Stimulated activated CD4-positive, alpha-beta T cell treated with anti-CD3 and anti-CD28 coated beads, Interleukin-15, amount 100 ng/mL, for 1 hour (primary cell): Measurements from ENCODE around the gene MTIF3.

Source experiments
- DNase-seq, 2 donors: peaks; one replicate each; pipeline ENCODE4 v3.0.0-alpha.2; 2020; ENCODE audit warnings: low read depth in 1 of 2, low spot score in 1 of 2

The MTIF3 gene, protein sequence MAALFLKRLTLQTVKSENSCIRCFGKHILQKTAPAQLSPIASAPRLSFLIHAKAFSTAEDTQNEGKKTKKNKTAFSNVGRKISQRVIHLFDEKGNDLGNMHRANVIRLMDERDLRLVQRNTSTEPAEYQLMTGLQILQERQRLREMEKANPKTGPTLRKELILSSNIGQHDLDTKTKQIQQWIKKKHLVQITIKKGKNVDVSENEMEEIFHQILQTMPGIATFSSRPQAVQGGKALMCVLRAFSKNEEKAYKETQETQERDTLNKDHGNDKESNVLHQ

DNA sequence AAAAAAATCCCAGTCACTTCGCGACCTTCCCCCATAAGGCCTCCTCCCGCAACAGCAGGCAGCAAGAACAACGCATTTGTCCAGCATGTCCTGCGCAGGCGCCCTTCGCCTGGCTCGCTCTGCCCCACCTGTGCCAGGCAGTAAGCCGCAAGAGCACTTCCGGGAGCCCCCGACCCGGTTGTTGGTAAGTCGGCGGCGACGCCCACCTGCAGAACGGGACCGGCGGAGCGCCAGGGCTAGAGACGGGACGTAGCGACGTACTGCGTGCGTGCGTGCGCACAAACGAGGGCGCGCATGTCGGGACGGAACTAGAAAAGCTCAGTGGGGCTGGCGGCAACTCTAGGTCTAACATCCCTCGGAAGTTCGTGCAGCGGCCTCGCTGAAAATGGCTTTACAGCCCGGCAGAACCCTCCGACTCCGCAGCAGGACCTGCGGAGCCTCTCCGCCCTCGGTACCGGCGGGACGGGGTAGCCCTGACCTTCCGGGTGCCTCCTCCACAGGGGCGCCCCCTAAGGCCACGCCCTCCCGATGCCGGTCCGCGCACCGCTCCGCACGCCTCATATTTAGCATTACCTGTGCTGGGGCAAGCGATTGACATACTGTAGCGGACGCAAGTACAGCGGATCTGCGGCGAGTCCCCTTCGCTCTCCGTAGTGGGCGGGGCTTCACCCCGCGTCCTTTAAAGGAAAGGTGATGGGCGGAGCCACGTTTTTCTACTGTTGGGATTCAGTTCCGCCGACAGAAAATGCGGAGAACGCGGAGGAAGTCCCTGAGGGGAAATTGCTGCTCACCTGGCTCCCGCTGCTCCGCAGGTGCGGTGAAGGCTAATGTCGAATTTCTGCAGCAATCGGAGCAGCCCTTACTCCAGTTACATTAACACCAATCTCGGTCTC is at the start of gene MTIF3:
TSS of gene MTIF3 (minus strand) at position 629 of the 893 bp plus-strand sequence. CDS start 10,116 bp downstream, outside the sequence.
- peak; percentile 91 for DNase-seq

DNA sequence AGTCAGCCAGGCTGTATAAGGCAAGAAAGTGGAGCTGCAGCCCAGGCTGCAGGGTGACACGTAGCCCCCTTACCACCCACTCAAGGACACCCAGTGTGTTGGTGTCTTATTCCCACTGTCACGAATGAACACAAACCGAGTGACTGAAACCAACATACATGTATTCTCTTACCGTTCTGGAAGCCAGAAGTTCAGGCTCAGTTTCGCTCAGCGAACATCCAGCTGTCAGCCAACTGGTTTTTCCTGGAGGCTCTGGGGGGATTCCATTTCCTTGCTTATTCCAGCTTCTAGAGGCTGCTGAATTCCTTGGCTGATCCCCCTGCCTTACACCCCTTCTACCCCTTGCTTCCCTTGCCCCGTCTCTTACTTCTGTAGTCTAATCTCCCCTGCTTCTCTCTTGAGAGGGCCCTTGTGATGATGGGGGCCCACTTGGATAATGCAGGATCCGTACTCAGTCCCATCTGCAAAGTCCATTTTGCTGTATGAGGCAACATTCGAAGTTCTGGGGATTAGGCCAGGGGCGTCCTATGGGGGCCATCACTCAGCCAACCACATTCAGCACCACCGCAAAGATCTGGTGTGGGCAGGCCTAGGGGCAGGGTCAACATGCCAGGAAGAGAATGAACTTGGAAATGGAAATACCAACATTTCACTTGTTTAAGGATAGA is 47.3 kb upstream of the MTIF3 start:
- no peak for DNase-seq

DNA sequence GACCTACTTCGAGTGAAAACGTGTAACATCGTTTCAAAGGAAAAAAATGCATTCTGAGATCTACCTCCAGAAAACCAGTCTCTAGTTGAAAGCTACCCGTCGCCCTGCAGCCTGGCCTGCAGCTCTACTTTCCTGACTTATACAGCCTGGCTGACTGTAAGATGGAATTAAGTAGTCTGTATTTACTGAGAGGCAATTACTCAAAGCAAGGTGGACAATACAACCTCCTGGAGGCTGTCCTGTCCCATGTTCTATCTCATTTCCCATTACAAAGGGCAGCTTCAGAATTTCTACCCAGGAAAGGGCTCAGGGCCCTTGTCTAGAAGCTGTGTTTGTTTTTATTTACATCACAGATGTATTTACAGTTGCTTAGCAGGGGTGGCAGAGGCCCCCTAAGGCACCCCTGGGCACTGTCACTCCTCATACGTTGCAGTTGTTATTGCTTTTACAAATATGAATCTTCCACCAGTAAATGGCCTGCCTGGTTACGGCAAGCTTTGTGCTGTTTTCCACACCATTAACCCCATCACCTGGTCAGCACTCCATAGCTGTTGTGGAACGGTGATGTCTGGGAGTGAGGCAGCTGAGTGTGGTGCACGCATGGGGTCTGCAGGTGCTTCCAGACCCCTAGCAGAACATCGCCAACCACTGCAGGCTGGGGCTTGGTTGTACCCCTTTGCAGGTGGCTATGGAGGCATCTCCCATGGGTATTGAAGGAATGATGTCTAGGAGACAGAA is 46.3 kb upstream of the MTIF3 start:
- DNase-seq = no peak

DNA sequence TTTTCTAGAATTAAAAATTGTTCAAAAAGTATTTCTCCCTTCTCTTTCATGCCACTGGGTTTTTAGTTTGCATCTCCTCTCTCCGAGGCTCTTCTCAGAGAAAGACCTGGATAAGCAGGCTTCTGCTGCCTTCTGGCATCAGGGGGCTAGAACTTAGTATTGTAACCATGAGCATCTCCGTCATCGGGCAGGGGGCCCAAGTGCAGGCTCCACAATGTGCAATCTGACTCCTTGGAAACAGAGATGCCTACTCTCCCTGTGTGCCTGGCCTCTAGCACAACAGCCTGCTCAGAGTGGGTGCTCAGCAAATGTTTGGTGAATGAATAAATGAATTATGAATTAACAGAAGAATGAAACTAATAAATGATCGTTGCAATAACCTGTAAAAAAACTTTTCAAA is 45.6 kb upstream of the MTIF3 start:
- DNase-seq = no peak

DNA sequence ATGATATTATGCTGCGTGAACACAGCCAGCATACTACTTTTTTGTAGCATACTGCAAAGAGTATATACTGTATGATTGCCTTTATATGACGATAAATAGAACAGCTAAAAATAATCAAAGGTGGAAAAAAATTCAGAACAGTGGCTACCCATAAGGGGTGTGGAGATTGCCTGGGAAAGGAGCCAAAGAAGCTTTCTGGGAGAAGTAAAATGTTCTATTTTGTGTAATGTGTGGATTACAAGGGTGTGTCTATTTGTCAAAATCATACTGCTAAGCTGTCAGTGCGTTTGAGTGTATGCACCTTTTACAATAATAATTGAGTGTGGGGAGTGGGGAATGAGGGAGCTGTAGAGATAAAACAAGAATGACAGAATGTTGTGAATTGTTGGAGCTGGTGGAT is 45.2 kb upstream of the MTIF3 start:
- DNase-seq = no peak

DNA sequence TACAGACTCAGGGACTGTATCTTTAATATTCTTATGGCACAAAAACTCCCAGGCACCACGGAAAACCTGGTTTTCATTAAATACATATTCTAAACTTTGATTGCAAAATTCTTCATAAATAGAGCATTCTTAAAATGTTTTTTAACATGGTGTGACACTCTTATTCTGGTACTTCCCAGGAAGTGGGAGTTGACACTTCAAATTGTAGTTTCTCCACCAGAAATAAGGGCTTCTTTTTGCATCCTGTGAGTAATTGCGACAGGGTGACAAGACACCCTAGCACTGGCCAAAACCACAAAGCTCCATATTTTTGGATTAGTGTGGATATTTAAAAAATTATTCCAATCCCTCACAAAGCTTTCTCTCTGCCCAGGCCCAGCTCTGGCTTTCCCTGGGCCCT is 43.6 kb upstream of the MTIF3 start:
- DNase-seq = no peak

DNA sequence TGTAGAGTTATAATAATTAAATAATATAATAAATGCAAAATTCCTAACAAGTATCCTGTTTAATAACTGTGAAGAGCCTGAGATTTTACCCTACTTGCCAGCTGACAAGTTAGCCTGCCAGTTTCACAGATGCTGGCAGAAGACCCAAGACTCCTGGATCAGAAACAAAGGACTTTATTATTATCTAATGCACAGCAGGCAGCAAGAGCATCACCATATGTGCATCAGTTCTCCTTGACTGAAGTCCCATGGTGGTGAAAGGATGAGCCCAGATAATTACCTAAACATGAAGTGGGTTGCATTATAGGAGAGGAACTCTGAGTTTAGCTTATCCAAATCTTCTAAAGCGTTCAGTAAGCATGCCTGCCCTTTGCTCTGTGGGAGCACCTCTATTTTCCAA is 39.1 kb upstream of the MTIF3 start:
- no peak for DNase-seq

DNA sequence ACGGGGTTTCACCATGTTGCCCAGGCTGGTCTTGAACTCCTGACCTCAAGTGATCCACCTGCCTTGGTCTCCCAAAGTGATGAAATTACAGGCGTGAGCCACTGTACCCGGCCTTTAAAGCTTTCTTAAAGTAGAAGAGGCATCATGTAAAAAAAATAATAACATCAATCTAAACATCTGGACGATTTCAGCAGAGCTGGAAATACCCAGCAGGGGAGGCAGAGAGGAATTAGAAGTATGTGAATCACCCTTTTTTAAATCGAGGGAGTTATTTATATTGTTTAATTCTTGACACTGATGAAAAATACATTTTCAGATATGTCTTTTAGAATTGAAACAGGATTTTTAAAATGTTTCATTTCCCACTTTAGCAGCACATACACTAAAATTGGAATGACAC is 37.4 kb upstream of the MTIF3 start:
- DNase-seq = no peak

DNA sequence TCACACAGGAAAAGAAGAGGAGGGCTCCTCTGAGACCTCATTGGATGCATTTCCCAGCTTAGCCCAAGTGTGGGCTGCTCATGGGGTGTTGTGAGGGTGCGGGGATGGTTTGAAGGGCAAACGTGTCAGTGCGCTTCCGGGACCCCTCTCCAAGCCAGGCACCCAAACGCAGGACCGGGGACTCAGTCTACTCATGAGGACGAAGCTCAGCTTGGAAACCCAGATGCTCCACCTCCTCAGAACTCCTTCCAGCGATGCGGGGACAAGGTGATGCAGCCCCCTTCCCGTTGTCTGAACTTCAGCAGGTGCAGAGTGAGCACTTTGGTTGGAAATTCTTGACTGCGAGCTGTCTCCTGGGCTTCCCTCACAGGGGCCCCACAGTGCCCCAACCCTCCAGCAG is 33.1 kb upstream of the MTIF3 start:
- no peak for DNase-seq

DNA sequence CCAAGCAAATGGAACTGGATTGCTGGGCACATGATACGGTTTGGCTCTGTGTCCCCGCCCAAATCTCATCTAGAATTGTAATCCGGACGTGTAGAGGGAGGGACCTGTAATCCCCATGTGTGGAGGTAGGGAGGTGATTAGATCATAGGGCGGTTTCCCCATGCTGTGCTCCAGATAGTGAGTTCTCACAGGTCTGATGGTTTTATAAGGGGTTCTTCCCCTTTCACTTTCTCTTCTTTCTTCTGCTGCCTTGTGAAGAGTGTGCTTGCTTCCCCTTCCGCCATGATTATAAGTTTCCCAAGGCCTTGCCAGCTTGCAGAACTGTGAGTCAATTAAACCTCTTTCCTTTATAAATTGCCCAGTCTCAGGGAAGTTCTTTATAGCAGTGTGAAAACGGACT is 32.6 kb upstream of the MTIF3 start:
- DNase-seq = no peak

DNA sequence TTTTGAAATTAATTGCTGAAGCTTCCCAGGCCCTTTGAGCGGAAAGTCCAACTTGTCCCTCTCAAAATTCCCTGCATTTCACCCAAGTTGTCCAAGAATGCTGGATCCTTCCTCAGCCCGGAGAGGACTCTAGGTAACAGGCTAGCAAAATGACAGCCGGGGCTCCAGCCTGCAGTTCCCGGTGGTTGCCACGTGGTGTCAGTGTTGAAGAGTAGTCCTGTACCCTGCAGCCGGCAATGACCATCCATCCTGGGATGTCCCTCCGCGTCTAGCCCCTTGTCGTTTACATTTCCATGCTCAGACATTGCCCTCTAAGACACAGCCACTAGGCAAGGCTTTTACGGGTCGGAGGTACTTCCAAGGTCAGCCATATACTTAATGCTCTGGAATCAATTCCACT is 31.4 kb upstream of the MTIF3 start:
- DNase-seq = no peak

DNA sequence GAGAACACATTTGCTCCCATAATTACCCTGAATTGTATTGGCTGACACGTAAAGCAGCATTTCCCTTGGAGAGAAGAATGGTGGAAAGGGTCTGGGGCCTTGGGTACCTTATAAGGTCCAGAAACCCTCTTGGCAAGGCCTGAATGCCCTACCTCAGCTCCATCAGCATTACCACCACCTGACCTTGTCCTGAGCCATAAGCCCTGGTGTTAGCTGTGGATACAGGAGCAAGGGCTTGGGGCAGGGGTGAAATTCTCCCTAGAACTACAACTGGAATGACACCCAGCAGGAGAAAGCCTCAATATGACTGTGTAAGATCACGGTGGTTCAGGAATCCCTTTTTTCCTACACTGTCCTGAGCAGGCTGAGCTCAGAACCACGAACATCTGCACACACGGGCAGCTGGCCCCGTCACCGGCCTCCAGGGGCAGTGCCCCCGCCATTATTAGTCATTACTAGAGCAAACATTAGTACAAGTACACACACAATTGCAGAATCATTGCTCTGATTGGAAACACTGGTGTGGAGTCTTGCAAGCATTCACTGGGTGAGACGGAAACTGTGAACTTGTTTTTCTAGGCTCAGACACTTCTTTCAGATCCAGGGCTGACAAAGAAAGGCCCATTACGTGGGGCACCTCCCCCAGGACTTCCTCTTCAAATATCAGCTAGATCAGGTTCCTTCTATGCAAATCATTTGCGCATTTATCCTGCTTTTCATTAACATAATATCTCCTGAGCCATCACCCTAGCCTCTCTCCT is 26.8 kb upstream of the MTIF3 start:
- DNase-seq = no peak

DNA sequence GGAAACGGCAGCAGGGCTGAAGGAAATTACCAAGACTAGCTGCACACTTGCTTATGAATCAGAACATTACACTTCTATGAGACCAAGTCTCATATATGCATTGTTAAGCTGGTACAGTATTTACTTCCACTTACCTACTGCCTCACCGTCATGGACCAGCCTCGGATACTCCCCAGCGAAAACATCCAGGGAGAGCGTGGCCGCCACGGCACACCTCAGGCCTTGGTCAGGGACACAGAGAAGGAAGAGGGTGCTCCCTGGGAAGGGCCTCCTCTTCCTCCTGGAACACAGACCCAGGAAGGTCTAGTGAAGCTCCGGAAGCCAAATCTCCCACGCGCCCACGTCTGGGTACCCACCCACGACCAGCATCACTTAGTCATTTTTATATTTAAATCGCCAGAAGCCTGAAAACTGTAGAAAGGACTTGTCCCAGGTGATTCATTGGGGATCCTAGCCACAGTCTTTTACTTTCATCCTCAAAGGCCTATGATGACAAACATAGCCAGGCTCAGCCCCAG is 24.4 kb upstream of the MTIF3 start:
- DNase-seq = no peak

DNA sequence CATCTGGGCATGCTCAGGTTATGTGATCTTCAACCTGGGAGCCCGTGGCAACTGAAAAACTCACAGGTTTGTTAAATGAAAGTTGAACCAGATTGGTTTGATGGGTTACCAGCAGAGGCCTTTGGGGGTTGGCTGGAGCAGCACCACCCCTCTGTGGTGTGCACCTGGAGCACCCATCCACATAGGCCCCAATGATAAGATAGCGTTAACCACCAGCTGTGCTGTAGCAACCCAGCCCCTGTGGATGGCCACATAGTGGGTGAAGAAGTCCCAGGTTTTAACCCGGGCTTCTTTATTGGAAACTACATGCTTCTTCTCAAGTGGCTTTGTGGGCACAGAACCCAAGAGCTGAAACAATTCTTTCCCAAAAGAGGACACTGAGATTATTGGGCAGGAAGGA is 22.6 kb upstream of the MTIF3 start:
- DNase-seq = no peak

DNA sequence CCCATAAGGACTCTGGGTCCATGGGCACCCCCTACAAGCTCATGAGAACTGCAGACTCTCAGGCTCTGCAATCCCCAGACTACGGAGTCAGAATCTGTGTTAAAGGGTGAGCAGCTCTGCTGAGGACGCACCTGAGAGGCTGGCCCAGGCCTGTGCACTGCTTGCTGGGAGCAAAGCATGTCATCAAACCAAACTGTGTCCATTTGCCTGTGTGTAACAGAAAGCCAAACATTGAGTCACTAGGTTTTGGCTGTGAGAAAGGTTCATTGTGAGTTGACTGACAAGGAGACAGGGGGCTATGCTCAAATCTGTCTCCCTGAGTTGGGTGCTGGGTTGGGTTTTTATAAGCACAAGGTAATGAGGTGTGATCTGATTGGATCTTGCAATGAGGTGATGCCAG is 22.1 kb upstream of the MTIF3 start:
- no peak for DNase-seq

DNA sequence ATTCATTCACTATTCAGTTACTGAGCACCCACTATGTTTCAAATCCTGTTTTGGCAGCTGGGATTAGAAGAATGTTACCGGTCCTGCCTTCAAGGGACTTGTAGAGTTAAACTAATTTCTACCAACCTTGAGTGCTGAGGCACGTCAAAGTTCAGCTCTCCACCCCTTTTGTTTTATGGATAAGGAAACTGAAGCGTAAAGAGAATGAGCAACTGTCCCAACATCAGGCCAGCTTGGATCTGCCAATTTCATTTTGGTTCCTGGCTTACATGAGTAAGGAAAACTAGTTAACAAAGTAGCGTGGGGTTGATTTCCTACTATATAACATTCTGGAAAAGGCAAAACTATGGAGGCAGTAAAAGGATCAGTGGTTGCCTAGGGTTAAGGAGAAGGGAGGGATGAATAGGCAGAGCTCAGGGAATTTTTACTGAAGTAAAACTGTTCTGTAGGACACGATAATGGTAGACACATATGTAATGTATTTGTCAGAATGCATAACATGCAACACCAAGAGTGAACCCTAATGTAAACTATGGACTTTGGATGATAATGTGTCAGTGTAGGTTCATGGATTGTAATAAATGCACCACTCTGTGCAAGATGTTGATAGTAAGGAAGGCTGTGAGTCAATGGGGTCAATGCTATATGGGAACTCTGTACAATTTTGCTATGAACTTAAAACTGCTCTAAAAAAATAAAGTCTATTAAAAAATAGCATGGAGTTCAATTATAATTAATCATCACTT is 19.9 kb upstream of the MTIF3 start:
- DNase-seq = no peak

DNA sequence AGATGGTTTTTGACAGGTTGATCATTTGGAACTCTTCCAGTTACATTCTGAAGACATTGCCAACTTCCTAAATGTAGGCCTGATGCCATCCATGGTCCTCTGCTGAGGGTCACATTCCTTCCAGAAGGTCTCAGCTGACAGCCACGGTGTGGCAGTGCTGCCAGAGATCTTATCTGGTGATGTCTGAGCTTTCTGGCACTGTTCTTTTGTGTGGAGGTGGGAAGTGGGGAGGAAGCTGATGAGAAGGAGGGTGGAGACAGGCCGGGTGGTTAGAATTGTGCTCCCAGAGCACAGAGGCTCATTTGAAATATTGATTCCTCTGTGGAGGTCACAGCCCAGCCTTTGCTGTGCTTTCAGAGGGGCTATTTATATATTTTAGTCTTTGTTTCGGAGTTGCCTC is 16.1 kb upstream of the MTIF3 start:
- no peak for DNase-seq

DNA sequence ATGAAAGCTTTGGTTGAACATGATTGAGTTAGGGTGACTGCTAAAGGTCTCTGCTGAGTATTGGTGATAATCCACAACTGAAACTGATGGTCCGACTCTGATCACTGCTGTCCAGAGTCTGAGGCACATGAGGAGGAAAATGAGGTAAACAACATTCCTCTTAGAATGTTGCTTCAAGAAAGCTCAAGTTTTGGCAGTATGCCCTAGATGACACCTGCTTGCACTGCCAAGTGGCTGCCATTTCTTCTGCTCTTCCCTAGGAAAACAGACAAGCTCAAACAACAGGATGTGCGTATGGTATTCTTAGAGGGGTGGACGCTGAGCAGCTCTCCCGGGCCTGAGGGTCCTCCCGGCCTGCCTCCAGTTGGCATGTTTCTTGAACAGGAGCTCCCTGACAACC is 15.2 kb upstream of the MTIF3 start:
- DNase-seq = no peak

DNA sequence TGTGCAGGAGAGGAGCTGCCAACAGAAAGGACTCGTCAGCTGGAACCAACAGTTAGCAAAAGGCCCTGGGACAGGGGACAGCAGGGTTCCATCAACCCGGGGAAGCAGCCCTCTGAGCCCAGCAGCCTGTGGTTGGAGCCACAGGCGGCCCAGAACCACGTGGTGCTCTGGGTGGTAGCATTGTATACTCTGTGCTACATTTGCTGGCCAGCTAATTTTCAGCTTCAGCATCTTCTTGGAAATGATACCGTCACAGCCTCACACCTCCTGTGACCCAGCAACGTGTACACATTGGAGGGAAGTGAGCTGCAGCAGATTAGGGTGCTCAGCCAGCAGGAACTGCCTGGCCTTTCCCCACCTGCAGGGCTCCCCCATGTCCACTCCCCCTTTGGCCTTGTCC is 13.1 kb upstream of the MTIF3 start:
- no peak for DNase-seq
